Loucy (cell line): ENCODE data around the gene ACTA2.
A peak's percentile ranks its signal among the peaks of the same experiment; 100 is the strongest.

Experiments
- H2AFZ ChIP-seq: fragments of 200-600 bp; sonication (generic); 2 replicates; pipeline ENCODE4 v1.6.0; 2016; ENCODE audit warnings: antibody characterized with exemption, mild to moderate bottlenecking, low read length, moderate library complexity
- H3F3A ChIP-seq: fragments of 200-600 bp; 2 replicates; pipeline ENCODE4 v1.6.0; 2016; ENCODE audit warnings: antibody characterized with exemption, low read depth, mild to moderate bottlenecking
- H3K27me3 ChIP-seq: fragments of 200-600 bp; sonication (generic); 2 replicates; pipeline ENCODE4 v1.6.1; 2014; ENCODE audit warnings: low read length, mild to moderate bottlenecking; ENCODE audit not compliant: insufficient read depth, poor library complexity, severe bottlenecking
- H3K36me3 ChIP-seq: fragments of 200-600 bp; sonication (generic); 2 replicates; pipeline ENCODE4 v1.6.1; 2016; ENCODE audit warnings: low read length; ENCODE audit not compliant: insufficient read depth
- H3K4me1 ChIP-seq: fragments of 200-600 bp; sonication (generic); 2 replicates; pipeline ENCODE4 v1.5.1; 2014; ENCODE audit warnings: low read length, mild to moderate bottlenecking; ENCODE audit not compliant: insufficient read depth, poor library complexity, severe bottlenecking
- H3K4me2 ChIP-seq: fragments of 200-600 bp; sonication (generic); 2 replicates; pipeline ENCODE4 v1.6.0; 2014; ENCODE audit warnings: antibody characterized with exemption, low read length, low read depth, mild to moderate bottlenecking; ENCODE audit not compliant: poor library complexity, severe bottlenecking
- H3K4me3 ChIP-seq: fragments of 200-600 bp; sonication (generic); 2 replicates; pipeline ENCODE4 v1.5.1; 2014; ENCODE audit warnings: low read length, mild to moderate bottlenecking, mixed read lengths; ENCODE audit not compliant: poor library complexity, severe bottlenecking
- H3K79me2 ChIP-seq: fragments of 200-600 bp; sonication (generic); 2 replicates; pipeline ENCODE4 v1.6.1; 2014; ENCODE audit warnings: low read length; ENCODE audit not compliant: insufficient read depth
- H3K9ac ChIP-seq: fragments of 200-600 bp; sonication (generic); 2 replicates; pipeline ENCODE4 v1.6.0; 2014; ENCODE audit warnings: mild to moderate bottlenecking, low read depth, low read length, moderate library complexity; ENCODE audit not compliant: poor library complexity, severe bottlenecking
- H3K9me2 ChIP-seq: fragments of 200-600 bp; sonication (generic); replicated peaks from 2 replicates; pipeline ENCODE4 v1.6.1; 2016; ENCODE audit warnings: low read depth, low read length, mixed read lengths
- H3K9me3 ChIP-seq: fragments of 200-600 bp; sonication (generic); 2 replicates; pipeline ENCODE4 v1.6.1; 2014; ENCODE audit warnings: mild to moderate bottlenecking, antibody characterized with exemption, low read length, low read depth; ENCODE audit not compliant: insufficient read depth
- H4K20me1 ChIP-seq: fragments of 200-600 bp; sonication (generic); 2 replicates; pipeline ENCODE4 v1.6.0; 2014; ENCODE audit warnings: antibody characterized with exemption, low read length, mild to moderate bottlenecking; ENCODE audit not compliant: insufficient read depth, poor library complexity, severe bottlenecking
- CTCF ChIP-seq: fragments of 200-600 bp; sonication (generic); conservative IDR thresholded peaks from 2 replicates; pipeline ENCODE4 v1.5.1; 2014; ENCODE audit warnings: mild to moderate bottlenecking, antibody characterized with exemption, low read length
- EZH2phosphoT487 ChIP-seq: fragments of 200-600 bp; IDR thresholded peaks from 2 replicates; pipeline ENCODE4 v1.6.1; 2018; ENCODE audit warnings: antibody characterized with exemption, mild to moderate bottlenecking, moderate library complexity, borderline replicate concordance

The ACTA2 gene

GRCh38 chr10:88986549-88987242 is 34.1 kb upstream of the ACTA2 start:
- Histone ChIP-seq H3F3A (peaks cover 11% of the 10 kb centered on the region; the same call in 1 of the 2 replicates), H3K4me2 (peak overlapping the region; percentile 37), H2AFZ (no peak overlapping the region), H3K27me3 (peaks cover 6% of the 10 kb centered on the region), H3K4me1 (peaks cover 51% of the 10 kb centered on the region), H3K9ac (no peak overlapping the region), H3K4me3 (no peak overlapping the region), H3K36me3 (no peaks in the 10 kb centered on the region), H3K9me2 (no peaks in the 10 kb centered on the region), H3K9me3 (no peaks in the 10 kb centered on the region), H3K79me2 (peaks cover under 1% of the 10 kb centered on the region), H4K20me1 (no peaks in the 10 kb centered on the region)
- TF ChIP-seq EZH2phosphoT487, result no peak
- peak; percentile 85 for TF ChIP-seq CTCF

- H4K20me1 ChIP-seq, result no peaks in the 10 kb centered on the region
- H3K79me2 ChIP-seq, result no peaks in the 10 kb centered on the region
- H3K4me1 ChIP-seq, result peaks cover 43% of the 10 kb centered on the region
- H3F3A ChIP-seq, result 0 out of 2 replicates have a peak, but pooled peaks cover 7% of the 10 kb centered on the region
- no peak overlapping the region for H3K4me3 ChIP-seq
- no peak for TF ChIP-seq EZH2phosphoT487
- no peak for TF ChIP-seq CTCF
- H3K27me3 ChIP-seq, result no peaks in the 10 kb centered on the region
- H3K9ac ChIP-seq, result no peak overlapping the region
- no peaks in the 10 kb centered on the region for H3K9me2 ChIP-seq
- no peak overlapping the region for H3K4me2 ChIP-seq
- no peak overlapping the region for H2AFZ ChIP-seq
- no peaks in the 10 kb centered on the region for H3K36me3 ChIP-seq
- no peaks in the 10 kb centered on the region for H3K9me3 ChIP-seq
Measured at GRCh38 chr10:88984525-88984924, 32.0 kb upstream of the ACTA2 start.

- Histone ChIP-seq H3K9ac (no peak overlapping the region), H3K9me2 (no peaks in the 10 kb centered on the region), H3K36me3 (no peaks in the 10 kb centered on the region), H3K9me3 (no peaks in the 10 kb centered on the region), H4K20me1 (no peaks in the 10 kb centered on the region), H3K4me1 (peaks cover 37% of the 10 kb centered on the region), H3F3A (0 out of 2 replicates have a peak, but pooled peaks cover 7% of the 10 kb centered on the region), H3K4me2 (no peak overlapping the region), H3K27me3 (no peaks in the 10 kb centered on the region), H3K4me3 (no peak overlapping the region), H3K79me2 (no peaks in the 10 kb centered on the region), H2AFZ (no peak overlapping the region)
- TF ChIP-seq CTCF (no peak), EZH2phosphoT487 (no peak)
Measured at GRCh38 chr10:88983939-88984338, 31.4 kb upstream of the ACTA2 start.
